ENCODE results near the gene SMARCD1. TPM values are rescaled to one million over a fixed set of nuclear protein-coding genes. Genes with fewer than 3 reads are reported as not detected.
A peak's percentile ranks its signal among the peaks of the same experiment; 100 is the strongest.
"Not testable (repeated sequence)": the region's sequence is repeated elsewhere in the genome, so short reads cannot be mapped to it uniquely, and the experiment has no call there.

SMARCD1 gene
- total RNA-seq, 2 donors from 2014 or later: 18.3 to 27.7 TPM

DNA sequence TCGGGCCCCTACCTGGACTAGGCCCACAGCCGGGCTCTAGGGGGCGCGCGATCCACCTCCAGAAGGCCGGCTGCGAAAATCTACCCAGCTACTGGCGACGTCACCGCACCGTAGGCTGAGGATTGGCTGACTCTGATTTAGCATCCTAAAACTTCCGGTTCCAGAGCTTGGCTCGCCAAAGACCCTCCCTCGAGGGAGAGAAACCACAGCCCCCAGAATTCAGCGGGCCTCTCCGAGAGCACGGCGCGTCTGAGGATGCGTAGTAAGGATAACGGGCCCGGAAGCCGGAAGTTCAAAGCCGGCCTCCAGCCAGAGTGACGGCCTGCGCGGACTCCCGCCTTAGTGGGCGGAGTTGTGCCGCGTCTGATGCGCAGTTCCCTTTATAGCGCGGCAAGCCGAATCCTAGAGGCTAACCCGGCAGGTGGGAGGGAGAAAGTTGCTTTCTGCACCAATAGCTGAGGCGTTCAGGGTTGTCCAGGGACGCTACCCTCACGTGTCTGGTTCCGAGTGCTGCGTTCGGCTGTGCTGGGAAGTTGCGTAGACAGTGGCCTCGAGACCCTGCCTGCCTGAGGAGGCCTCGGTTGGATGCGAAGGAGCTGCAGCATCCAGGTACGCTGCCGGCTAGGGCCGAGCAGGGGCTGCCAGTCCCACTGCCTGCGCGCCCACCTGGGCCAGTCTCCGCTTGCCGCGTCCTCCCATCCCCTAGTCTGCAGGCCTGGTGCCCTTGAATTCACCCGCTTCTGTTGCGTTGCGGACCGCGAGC lies 26.7 kb downstream of the SMARCD1 start, which contains the start of gene COX14:
COX14 (plus strand) TSS at position 544 of the 763 bp plus-strand sequence. CDS start 7,808 bp downstream, outside the sequence.
- DNase-seq: peak; percentile 99
- intact Hi-C loops (cut with DNase I): no loop called here
- peak; percentile 85 to 95 for ATAC-seq

DNA sequence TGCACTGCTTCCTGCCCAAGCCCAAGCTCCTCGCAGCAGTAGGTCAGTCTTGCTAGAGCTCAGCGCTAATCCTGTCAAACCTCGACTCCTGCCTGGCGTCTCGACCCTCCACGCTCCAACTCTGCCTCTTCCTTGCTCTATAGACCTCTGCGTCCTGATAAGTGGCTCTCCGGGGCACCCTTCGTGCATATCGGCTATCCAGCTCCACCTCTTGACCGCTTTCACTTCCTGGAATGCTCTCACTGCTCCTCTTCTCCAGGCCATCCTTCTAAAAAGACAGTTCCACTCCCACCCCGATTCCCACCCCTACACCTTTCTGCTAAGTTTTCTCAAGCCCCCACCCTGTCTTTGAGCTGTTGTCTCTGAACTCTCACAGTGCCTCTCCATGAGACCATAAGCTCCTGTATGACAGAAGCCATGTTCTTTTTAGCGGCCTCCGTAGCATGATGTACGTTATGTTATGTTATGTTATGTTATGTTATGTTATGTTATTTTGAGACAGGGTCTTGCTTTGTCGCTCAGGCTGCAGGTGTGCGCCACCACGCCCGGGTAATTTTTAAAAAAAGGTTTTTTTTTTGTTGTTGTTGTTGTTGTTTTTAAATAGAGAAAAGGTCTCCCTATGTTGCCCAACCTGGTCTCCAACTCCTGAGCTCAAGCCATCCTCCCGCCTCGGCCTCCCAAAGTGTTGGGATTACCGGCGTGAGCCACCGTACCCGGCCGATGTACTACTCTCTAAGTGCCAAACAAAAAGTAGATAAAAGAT lies 27.5 kb downstream of the SMARCD1 start:
- ATAC-seq: peak in 1 of 2 donors; percentile 4
- DNase-seq: no peak
- intact Hi-C loops (cut with DNase I): no loop called here

DNA sequence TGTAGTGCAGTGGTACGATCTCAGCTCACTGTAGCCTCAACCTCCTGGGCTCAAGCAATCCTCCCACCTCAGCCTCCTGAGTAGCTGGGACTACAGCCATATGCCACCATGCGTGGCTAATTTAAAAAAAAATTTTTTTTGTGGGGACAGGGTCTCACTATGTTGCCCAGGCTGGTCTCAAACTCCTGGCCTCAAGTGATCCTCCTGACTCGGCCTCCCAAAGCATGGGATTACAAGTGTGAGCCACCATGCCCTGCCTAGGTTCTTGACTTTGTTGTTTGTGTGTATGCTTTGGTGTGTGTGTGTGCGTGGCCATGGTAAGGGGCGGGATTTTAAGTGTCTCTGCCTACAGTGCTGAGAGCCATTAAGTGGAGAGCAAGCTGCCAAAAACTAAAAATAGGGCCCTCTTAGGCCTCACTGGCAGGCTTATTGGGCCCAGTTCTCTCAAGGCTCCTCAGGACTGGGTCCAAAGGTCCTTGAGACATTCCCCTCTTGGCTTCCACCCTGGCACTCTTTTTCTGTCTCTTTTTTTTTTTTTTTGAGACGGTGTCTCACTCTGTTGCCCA lies 32.0 kb downstream of the SMARCD1 start:
- DNase-seq (no peak), ATAC-seq (peak; percentile 45 to 70)
- intact Hi-C loops (cut with DNase I): loop anchor here in 1 of 2 donors (5.0 kb wide), 1 partner anchor 50 kb away; the partner anchor contains the start of gene CERS5

DNA sequence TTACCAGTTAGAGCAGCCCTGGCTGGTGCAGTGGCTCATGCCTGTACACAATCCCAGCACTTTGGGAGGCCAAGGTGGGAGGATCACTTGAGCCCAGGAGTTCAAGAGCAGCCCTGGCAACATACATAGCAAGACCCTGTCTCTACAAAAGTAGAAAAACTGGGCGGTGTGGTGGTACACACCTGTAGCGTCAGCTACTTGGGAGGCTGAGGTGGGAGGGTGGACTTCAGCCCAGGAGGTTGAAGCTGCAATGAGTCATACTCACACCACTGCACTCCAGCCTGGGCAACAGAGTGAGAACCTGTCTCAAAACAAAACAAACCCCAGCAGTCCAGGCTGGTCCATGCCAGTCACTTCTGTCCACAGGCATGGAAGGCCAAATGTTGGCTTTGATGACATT lies 34.2 kb downstream of the SMARCD1 start:
- intact Hi-C loops (cut with DNase I): loop anchor here in 1 of 2 donors (5.0 kb wide), 1 partner anchor 48 kb away; the partner anchor contains the start of gene CERS5
- no peak for ATAC-seq
- no peak for DNase-seq

DNA sequence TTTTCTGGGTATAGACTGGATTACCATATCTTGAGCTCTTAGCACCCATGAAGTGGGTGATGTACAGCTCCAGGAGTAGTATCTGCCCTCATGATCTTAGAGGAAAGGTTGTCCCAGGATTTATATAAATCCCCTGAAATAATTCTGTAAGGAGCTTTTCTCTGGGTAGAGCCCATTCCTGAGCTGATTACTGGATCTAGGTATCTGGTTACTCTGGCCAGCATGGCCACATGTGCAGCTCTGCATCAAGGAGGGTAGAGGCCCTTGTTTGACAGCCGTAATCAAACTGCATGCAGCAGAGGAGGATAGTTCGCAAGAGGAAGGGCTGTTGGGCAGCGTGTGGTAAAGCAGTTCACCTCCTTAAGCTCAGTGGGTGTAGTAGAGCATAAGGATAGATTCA lies 35.4 kb downstream of the SMARCD1 start:
- intact Hi-C loops (cut with DNase I): no loop called here
- no peak for DNase-seq
- no peak for ATAC-seq

DNA sequence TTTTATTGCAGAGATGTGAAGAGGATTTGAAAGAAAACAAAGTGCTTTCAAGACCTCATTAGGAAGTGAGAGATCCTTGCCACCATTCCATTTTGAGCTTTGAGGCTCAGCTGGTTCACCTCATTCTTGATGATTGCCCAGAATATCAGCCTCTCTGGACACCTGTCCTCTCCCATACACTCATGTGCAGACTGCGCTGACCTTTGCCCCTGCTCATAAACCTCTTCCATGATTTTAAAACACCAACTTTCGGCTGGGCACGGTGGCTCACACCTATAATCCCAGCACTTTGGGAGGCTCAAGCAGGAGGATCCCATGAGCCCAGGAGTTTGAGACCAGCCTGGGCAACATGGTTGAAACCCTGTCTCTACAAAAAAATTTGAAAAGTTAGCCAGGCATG lies 35.8 kb downstream of the SMARCD1 start:
- no peak for ATAC-seq

DNA sequence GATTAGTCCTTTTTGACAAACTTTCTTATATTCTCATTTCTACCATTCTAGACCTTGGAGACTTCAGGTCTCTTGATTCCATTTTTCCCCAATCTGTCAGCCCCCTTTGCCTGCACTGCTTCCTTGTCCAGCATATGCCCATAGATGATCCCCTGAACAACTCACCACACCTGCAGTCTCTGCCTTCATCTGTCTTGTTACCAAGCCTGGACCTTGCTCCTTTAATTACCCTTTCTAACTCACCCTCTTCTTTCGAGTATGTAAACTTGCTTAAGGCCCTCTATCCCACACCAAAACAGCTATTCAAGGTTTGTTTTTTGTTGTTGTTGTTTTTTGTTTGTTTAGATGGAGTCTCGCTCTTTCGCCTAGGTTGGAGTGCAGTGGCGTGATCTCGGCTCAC lies 36.5 kb downstream of the SMARCD1 start:
- DNase-seq: no peak
- no peak for ATAC-seq
- intact Hi-C loops (cut with DNase I): no loop called here

More for the DNA sequence above, 35.8 kb downstream of the SMARCD1 start:
- no peak for DNase-seq
- intact Hi-C loops (cut with DNase I): no loop called here

DNA sequence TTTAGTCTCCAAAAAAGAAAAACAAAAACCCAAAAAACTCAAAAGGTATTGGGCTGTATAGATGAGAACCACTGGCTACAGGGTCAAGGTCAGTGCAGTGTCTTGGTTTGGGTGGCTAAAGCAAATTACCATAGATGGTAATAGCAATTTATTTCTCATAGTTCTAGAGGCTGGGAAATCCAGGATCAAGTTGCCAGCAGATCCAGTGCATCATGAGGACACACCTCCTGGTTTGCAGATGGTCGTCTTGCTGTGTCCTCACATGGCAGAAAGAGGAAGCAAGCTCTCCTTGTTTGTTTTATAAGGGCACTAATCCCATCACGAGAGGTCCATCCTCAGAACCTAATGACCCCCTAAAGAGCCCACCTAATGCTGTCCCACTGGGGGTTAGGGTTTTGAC lies 38.1 kb downstream of the SMARCD1 start:
- intact Hi-C loops (cut with DNase I): no loop called here
- peak in 1 of 2 donors; percentile 16 for ATAC-seq
- DNase-seq: no peak

DNA sequence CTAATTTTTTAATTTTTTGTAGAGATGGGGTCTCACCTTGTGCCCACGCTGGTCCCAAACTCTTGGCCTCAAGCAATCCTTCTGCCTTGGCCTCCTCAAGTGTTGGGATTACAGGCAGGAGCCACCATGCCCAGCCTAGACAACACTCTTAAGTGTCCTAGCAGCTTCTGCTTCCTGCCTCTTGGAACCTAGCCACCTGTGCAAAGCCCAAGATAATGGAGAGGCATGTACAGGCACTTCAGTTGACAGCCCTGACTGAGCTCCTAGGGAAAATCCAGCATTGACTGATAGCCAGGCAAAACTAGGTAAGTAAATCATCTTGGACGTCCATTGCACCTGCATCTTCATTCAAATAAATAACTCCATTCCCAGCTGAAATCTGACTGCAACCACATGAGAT lies 42.4 kb downstream of the SMARCD1 start:
- intact Hi-C loops (cut with DNase I): no loop called here
- DNase-seq (no peak), ATAC-seq (peak in 1 of 2 donors; percentile 76)

DNA sequence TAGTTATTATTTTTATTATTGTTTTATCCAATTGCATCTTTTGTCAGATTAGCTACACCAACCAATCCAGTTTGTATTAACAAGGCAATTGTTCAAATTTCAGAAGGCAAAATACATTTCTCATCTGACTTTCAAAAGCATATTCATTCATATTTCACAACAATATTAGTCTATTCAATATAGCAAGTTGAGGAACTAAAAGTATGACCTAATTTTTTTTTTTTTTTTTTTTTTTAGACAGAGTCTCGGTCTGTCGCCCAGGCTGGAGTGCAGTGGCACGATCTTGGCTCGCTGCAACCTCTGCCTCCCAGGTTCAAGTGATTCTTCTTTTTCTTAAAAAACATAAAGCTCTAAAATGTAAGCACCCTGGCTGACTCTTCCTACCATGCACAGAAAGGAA lies 44.1 kb downstream of the SMARCD1 start:
- intact Hi-C loops (cut with DNase I): no loop called here
- ATAC-seq (no peak), DNase-seq (no peak)

DNA sequence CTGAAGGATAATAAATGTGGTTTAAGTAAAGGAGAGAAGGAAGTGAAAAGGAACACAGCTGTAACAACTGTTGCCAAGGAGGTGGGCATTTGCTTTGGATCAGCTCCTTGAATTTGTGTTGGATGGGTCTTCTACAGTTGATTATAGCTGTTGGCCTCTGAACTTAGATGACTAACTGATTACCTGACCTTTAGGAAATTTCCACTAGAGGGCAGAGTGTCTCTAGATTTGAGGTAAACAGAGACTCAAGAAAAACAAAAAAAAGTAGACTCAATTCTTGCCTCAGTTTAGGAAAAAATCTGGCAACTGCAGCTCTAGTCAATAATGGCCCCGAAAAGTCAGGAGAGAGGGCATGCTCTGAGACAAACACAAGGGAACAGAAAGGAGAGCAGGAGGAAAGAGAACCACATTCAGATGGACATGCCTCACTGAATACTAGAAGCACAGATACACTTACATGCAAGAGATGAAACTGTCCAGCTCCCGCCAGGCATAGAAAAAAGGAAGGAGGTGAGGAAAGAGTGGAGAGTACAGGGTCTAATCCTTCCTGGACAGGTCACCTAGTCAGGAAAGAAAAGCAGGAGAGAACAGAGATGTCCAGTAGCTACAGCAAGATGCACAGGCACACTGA lies 47.5 kb downstream of the SMARCD1 start:
- DNase-seq: no peak
- intact Hi-C loops (cut with DNase I): no loop called here
- ATAC-seq: no peak

DNA sequence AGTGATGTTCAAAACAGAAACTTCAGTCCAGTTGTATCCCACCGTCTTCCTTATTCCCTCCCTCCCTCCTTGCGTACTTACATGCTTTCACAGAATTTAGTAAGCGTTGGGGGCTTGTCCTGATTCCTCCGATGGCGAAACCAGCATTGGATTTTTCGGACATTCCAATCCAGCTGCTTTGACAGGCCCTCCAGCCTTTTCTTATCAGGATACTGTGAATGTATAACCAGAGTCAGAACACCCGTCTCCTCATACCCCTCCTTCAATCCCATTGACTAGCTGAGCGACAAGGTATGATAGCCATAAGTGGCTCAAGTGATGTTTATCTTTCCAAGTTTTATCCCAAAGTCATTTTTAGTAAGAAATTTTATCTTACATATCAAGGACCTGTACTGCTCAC lies 57.9 kb downstream of the SMARCD1 start:
- no peak for ATAC-seq
- intact Hi-C loops (cut with DNase I): no loop called here
- DNase-seq: no peak

DNA sequence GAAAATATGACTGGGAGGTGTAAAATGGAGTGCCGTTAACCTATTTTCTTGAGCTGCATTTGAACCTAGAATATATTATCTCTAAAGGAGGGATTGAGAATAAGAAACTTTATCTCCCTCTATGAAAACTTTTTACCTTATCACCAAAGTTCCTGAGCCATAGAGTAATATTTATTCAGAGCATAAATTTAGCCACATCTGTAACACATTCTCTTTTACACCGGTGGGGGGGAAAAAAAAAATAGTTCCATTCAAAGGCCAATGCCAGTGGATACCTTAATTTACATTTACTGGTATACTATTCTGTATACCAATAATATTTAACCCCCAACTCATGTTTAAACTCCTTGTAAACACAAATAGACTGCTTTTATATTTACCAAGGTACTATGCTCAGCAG lies 60.3 kb downstream of the SMARCD1 start:
- no peak for ATAC-seq
- no peak for DNase-seq
- intact Hi-C loops (cut with DNase I): no loop called here

DNA sequence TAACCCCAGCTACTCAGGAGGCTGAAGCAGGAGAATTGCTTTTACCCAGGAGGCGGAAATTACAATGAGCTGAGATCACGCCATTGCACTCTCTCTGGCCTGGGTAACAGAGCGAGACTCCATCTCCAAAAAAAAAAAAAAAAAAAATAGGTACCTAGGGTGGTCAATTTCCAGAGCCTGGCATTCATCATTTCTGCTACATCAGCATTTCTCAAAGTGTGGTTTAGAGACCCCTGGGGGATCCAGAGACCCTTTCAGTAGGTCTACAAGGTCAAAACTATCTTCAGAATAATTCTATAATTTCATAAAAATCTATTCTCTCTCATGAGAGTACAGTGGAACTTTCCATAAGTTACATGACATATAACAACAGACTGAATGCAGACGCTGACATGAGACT lies 62.1 kb downstream of the SMARCD1 start:
- DNase-seq (no peak), ATAC-seq (no peak)
- intact Hi-C loops (cut with DNase I): no loop called here

DNA sequence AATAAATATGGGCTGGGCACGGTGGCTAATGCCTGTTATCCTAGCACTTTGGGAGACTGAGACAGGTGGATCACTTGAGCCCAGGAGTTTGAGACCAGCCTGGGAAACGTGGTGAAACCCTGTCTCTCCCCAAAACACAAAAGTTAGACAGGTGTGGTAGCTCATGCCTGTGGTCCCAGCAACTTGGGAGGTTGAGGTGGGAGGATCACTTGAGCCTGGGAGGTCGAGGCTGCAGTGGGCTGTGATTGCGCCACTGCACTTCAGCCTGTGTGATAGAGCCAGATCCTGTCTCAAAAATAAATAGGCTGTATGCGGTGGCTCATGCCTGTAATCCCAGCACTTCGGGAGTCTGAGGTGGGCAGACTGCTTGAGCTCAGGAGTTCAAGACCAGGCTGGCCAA lies 62.9 kb downstream of the SMARCD1 start:
- ATAC-seq; DNase-seq; intact Hi-C loops (cut with DNase I): not testable (repeated sequence)

DNA sequence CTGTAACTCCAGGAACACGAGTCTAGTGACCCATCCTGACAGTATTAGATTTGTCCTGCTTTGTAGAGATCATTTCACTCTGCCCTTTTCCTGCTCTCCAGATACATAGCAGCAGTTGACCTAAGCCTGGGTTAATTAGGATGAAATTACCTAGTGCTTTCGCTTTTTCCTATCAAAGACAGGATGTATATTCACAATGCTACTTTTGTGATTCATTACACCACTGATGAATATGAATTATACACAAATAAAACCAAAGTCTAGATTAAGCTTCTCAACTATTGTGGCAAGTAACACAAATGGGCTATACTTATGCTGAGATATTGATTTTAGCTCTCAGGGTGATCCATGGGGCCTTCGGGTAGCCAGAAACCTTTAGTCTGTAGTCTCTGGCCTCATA lies 64.2 kb downstream of the SMARCD1 start:
- DNase-seq (no peak), ATAC-seq (no peak)
- intact Hi-C loops (cut with DNase I): no loop called here

Measured in left cardiac atrium (tissue), 4 donors.